OCI-LY1 (cell line): Measurements from ENCODE around the gene ATP9B.

Source experiments
- H2AFZ ChIP-seq: fragments of 200-600 bp; sonication (generic), shearing (Covaris generic); 2 replicates; pipeline ENCODE4 v1.6.0; 2014; ENCODE audit warnings: antibody characterized with exemption, mild to moderate bottlenecking, low read length
- H3F3A ChIP-seq: fragments of 200-600 bp; sonication (generic), shearing (Covaris generic); 2 replicates; pipeline ENCODE4 v1.6.0; 2014; ENCODE audit warnings: mild to moderate bottlenecking, antibody characterized with exemption, low read length, moderate library complexity; ENCODE audit not compliant: insufficient read depth
- H3K27ac ChIP-seq: fragments of 200-600 bp; sonication (generic); 2 replicates; pipeline ENCODE4 v1.5.1; 2014; ENCODE audit warnings: low read length, mixed run types, mild to moderate bottlenecking, low read depth; ENCODE audit not compliant: poor library complexity, severe bottlenecking
- H3K27me3 ChIP-seq: fragments of 200-600 bp; sonication (generic); 2 replicates; pipeline ENCODE4 v1.6.0; 2014; ENCODE audit warnings: antibody characterized with exemption, mild to moderate bottlenecking, low read length, moderate library complexity; ENCODE audit not compliant: insufficient read depth
- H3K36me3 ChIP-seq: fragments of 200-600 bp; sonication (generic); 2 replicates; pipeline ENCODE4 v1.6.1; 2014; ENCODE audit warnings: mild to moderate bottlenecking, antibody characterized with exemption, low read length, moderate library complexity, mixed read lengths; ENCODE audit not compliant: insufficient read depth
- H3K4me1 ChIP-seq: fragments of 200-600 bp; sonication (generic); 2 replicates; pipeline ENCODE4 v1.5.1; 2014; ENCODE audit warnings: mild to moderate bottlenecking, low read length, moderate library complexity; ENCODE audit not compliant: insufficient read depth, severe bottlenecking
- H3K4me2 ChIP-seq: fragments of 200-600 bp; sonication (generic), shearing (Covaris generic); 2 replicates; pipeline ENCODE4 v1.6.1; 2014; ENCODE audit warnings: low read length
- H3K4me3 ChIP-seq: fragments of 200-600 bp; sonication (generic); 2 replicates; pipeline ENCODE4 v1.5.1; 2014; ENCODE audit warnings: low read length, low read depth, mild to moderate bottlenecking, mixed read lengths; ENCODE audit not compliant: poor library complexity, severe bottlenecking
- H3K79me2 ChIP-seq: fragments of 200-600 bp; shearing (Covaris generic); 2 replicates; pipeline ENCODE4 v1.6.1; 2016; ENCODE audit warnings: mixed run types, low read length, mixed read lengths; ENCODE audit not compliant: insufficient read depth
- H3K9ac ChIP-seq: fragments of 200-600 bp; sonication (generic), shearing (Covaris generic); 2 replicates; pipeline ENCODE4 v1.6.1; 2014; ENCODE audit warnings: mild to moderate bottlenecking, low read length, mixed read lengths
- H3K9me2 ChIP-seq: fragments of 200-600 bp; sonication (generic), shearing (Covaris generic); 2 replicates; pipeline ENCODE4 v1.6.1; 2014; ENCODE audit warnings: low read depth, mild to moderate bottlenecking, low read length, mixed read lengths
- H3K9me3 ChIP-seq: fragments of 200-600 bp; shearing (Covaris generic); 2 replicates; pipeline ENCODE4 v1.6.1; 2014; ENCODE audit warnings: low read length, mixed read lengths
- H4K20me1 ChIP-seq: fragments of 200-600 bp; sonication (generic), shearing (Covaris generic); 2 replicates; pipeline ENCODE4 v1.6.0; 2016; ENCODE audit warnings: mild to moderate bottlenecking, low read length; ENCODE audit not compliant: insufficient read depth
- EZH2 ChIP-seq: fragments of 200-600 bp; sonication (generic), shearing (Covaris generic); IDR thresholded peaks from 2 replicates; pipeline ENCODE4 v1.8.0; 2017; ENCODE audit warnings: borderline replicate concordance, mixed run types, mild to moderate bottlenecking, antibody characterized with exemption, low read length, moderate library complexity, mixed read lengths
- TF ChIP-seq, protein P1 (sequence below): fragments of 200-600 bp; sonication (generic), shearing (Covaris generic); IDR thresholded peaks from 2 replicates; pipeline ENCODE4 v1.5.1; 2017; ENCODE audit warnings: mild to moderate bottlenecking, antibody characterized with exemption, low read length, moderate library complexity, mixed read lengths

The ATP9B gene

DNA sequence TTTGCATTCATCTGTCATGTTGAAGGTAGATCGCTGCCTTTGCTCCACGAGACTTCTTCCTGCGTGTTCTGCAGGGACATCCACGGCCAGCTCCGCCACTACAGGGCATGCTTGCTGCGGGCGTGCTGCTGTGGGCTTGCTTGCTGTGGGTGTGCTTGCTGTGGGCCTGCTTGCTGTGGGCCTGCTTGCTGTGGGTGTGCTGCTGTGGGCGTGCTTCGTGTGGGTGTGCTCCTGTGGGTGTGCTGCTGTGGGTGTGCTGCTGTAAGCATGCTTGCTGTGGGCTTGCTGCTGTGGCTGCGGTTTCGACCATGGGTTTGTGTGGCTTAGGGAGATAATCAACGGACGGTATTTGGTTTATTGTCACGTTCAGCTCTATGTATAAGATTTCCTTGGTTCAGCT, 165.2 kb downstream of the ATP9B start:
- Histone ChIP-seq H3K9me3 (no peaks in the 10 kb centered on the region), H3K36me3 (no peaks in the 10 kb centered on the region), H3K27me3 (no peaks in the 10 kb centered on the region), H3K79me2 (no peaks in the 10 kb centered on the region), H3K4me1 (no peaks in the 10 kb centered on the region), H3K27ac (no peak overlapping the region), H4K20me1 (no peaks in the 10 kb centered on the region), H3K4me3 (no peak overlapping the region), H3K4me2 (no peak overlapping the region), H3K9ac (no peak overlapping the region), H3F3A (no peaks in the 10 kb centered on the region), H3K9me2 (no peaks in the 10 kb centered on the region), H2AFZ (no peak overlapping the region)
- TF ChIP-seq EZH2 = no peak
- TF ChIP-seq, protein P1, sequence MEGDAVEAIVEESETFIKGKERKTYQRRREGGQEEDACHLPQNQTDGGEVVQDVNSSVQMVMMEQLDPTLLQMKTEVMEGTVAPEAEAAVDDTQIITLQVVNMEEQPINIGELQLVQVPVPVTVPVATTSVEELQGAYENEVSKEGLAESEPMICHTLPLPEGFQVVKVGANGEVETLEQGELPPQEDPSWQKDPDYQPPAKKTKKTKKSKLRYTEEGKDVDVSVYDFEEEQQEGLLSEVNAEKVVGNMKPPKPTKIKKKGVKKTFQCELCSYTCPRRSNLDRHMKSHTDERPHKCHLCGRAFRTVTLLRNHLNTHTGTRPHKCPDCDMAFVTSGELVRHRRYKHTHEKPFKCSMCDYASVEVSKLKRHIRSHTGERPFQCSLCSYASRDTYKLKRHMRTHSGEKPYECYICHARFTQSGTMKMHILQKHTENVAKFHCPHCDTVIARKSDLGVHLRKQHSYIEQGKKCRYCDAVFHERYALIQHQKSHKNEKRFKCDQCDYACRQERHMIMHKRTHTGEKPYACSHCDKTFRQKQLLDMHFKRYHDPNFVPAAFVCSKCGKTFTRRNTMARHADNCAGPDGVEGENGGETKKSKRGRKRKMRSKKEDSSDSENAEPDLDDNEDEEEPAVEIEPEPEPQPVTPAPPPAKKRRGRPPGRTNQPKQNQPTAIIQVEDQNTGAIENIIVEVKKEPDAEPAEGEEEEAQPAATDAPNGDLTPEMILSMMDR = no peak

DNA sequence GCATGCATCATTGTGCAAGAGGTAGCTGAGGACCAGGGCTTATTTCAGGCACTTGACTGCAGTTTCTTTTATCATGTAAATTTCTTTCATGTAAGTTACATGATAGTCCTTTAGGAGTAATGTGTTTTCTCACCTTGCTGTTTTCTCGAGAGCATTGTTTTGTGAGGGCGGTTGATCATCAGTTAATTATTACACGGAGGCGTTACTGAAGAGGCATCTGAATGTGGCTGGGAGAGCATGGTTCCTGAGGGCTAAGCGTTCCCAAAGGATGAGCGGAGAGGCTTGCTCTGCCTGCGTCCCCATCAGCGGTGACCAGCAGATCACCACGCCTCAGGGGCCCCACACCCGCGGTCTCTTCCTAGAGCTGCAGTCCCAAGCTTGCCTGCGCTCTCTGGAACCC, 170.4 kb downstream of the ATP9B start:
- TF ChIP-seq EZH2 = no peak
- TF ChIP-seq, protein P1 = no peak
- no peak overlapping the region for H3K4me2 ChIP-seq
- H3K36me3 ChIP-seq = no peaks in the 10 kb centered on the region
- H3K27ac ChIP-seq = no peak overlapping the region
- no peak overlapping the region for H3K4me3 ChIP-seq
- H3K27me3 ChIP-seq = no peaks in the 10 kb centered on the region
- H4K20me1 ChIP-seq = no peaks in the 10 kb centered on the region
- H2AFZ ChIP-seq = no peak overlapping the region
- no peaks in the 10 kb centered on the region for H3F3A ChIP-seq
- no peaks in the 10 kb centered on the region for H3K9me2 ChIP-seq
- no peaks in the 10 kb centered on the region for H3K4me1 ChIP-seq
- no peak overlapping the region for H3K9ac ChIP-seq
- no peaks in the 10 kb centered on the region for H3K79me2 ChIP-seq
- no peaks in the 10 kb centered on the region for H3K9me3 ChIP-seq

DNA sequence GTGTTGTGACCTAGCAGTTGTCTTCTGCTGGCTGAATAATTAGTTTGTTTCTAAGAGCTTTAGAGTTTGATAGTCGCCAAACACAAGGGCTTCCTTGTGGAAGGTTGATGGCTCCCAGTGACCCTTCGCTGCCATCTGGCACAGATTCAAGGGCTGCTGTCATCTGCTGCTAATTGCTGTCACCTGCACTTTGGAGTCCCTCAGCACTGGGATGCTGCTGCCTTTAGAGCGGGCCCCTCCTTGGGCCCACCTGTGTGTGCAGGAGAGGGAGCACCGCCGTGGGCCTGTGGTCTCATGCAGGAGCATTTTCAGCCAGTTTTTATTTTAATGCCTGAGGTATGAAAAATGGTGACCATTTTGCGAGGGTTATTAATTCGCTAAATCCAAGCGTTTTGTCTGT, 172.6 kb downstream of the ATP9B start:
- H3K27ac ChIP-seq = no peak overlapping the region
- no peaks in the 10 kb centered on the region for H3F3A ChIP-seq
- no peaks in the 10 kb centered on the region for H3K36me3 ChIP-seq
- no peak overlapping the region for H3K4me3 ChIP-seq
- no peaks in the 10 kb centered on the region for H3K9me2 ChIP-seq
- no peak overlapping the region for H2AFZ ChIP-seq
- H3K79me2 ChIP-seq = no peaks in the 10 kb centered on the region
- no peaks in the 10 kb centered on the region for H3K27me3 ChIP-seq
- no peak overlapping the region for H3K4me2 ChIP-seq
- peaks cover 6% of the 10 kb centered on the region for H3K4me1 ChIP-seq
- no peak overlapping the region for H3K9ac ChIP-seq
- H3K9me3 ChIP-seq = no peaks in the 10 kb centered on the region
- no peaks in the 10 kb centered on the region for H4K20me1 ChIP-seq
- no peak for TF ChIP-seq EZH2
- TF ChIP-seq, protein P1 = no peak
